HG02759 (cell line): Measurements from ENCODE around the gene KDM4B.
"Not testable (repeated sequence)": the region's sequence is repeated elsewhere in the genome, so short reads cannot be mapped to it uniquely, and the experiment has no call there.

Source experiments
- ATAC-seq: cut with Tn5 transposase; IDR thresholded peaks from one replicate; pipeline ENCODE4 v1.9.1; 2021; ENCODE audit warnings: mild to moderate bottlenecking, moderate library complexity; ENCODE audit not compliant: unreplicated experiment

Gene KDM4B

GRCh38 chr19:5147074-5147977 is 178.4 kb downstream of the KDM4B start:
- ATAC-seq: no peak

- ATAC-seq: no peak
Measured at GRCh38 chr19:5147978-5148793, 179.3 kb downstream of the KDM4B start.

- no peak for ATAC-seq
Measured at GRCh38 chr19:5148794-5149190, 179.9 kb downstream of the KDM4B start.

- no peak for ATAC-seq
Measured at GRCh38 chr19:5149508-5149907, 180.6 kb downstream of the KDM4B start.

GRCh38 chr19:5149932-5150901 is 181.3 kb downstream of the KDM4B start:
- no peak for ATAC-seq

- no peak for ATAC-seq
Measured at GRCh38 chr19:5150902-5151741, 182.2 kb downstream of the KDM4B start.

GRCh38 chr19:5152013-5152763 is 183.3 kb downstream of the KDM4B start:
- no peak for ATAC-seq

GRCh38 chr19:5152767-5153532 is 184.0 kb downstream of the KDM4B start:
- no peak for ATAC-seq

GRCh38 chr19:5153601-5154128 is 184.8 kb downstream of the KDM4B start:
- ATAC-seq: no peak

GRCh38 chr19:5154129-5154798 is 185.4 kb downstream of the KDM4B start:
- no peak for ATAC-seq

GRCh38 chr19:5154799-5155426 is 186.0 kb downstream of the KDM4B start:
- no peak for ATAC-seq

GRCh38 chr19:5155586-5156210 is 186.8 kb downstream of the KDM4B start:
- ATAC-seq: no peak

- ATAC-seq: no peak
Measured at GRCh38 chr19:5156231-5156986, 187.5 kb downstream of the KDM4B start.

- ATAC-seq: no peak
Measured at GRCh38 chr19:5157186-5157585, 188.3 kb downstream of the KDM4B start.

GRCh38 chr19:5158549-5159134 is 189.7 kb downstream of the KDM4B start:
- not testable (repeated sequence) for ATAC-seq
